ENCODE data around the gene EPC1.

Gene EPC1

GRCh38 chr10:32331606-32332005 is 15.4 kb downstream of the EPC1 start:
- peaks cover 10% of the 10 kb centered on the region for H3K36me3 Mint-ChIP-seq
- peak overlapping the region; percentile 78 for H3K4me3 Mint-ChIP-seq
- no peaks in the 10 kb centered on the region for H3K27me3 Mint-ChIP-seq
- no peaks in the 10 kb centered on the region for H3K9me3 Mint-ChIP-seq (ENCODE audit: low read depth)
- peak overlapping the region; percentile 98 for H3K27ac Mint-ChIP-seq
- H3K4me1 Mint-ChIP-seq (ENCODE audit: low read depth), result peaks cover 95% of the 10 kb centered on the region

GRCh38 chr10:32330214-32330613 is 16.7 kb downstream of the EPC1 start:
- no peaks in the 10 kb centered on the region for H3K27me3 Mint-ChIP-seq
- peaks cover 1% of the 10 kb centered on the region for H3K36me3 Mint-ChIP-seq
- H3K4me3 Mint-ChIP-seq, result no peak overlapping the region
- H3K4me1 Mint-ChIP-seq (ENCODE audit: low read depth), result peaks cover 96% of the 10 kb centered on the region
- H3K27ac Mint-ChIP-seq, result peak overlapping the region; percentile 86
- H3K9me3 Mint-ChIP-seq (ENCODE audit: low read depth), result no peaks in the 10 kb centered on the region

GRCh38 chr10:32329061-32329460 is 17.9 kb downstream of the EPC1 start:
- H3K9me3 Mint-ChIP-seq (ENCODE audit: low read depth), result no peaks in the 10 kb centered on the region
- no peaks in the 10 kb centered on the region for H3K27me3 Mint-ChIP-seq
- H3K27ac Mint-ChIP-seq, result peak overlapping the region; percentile 86
- H3K36me3 Mint-ChIP-seq, result no peaks in the 10 kb centered on the region
- H3K4me1 Mint-ChIP-seq (ENCODE audit: low read depth), result peaks cover 91% of the 10 kb centered on the region
- H3K4me3 Mint-ChIP-seq, result peak overlapping the region; percentile 48

- H3K4me3 Mint-ChIP-seq, result peak overlapping the region; percentile 48
- no peaks in the 10 kb centered on the region for H3K36me3 Mint-ChIP-seq
- peaks cover 86% of the 10 kb centered on the region for H3K4me1 Mint-ChIP-seq (ENCODE audit: low read depth)
- H3K27ac Mint-ChIP-seq, result peak overlapping the region; percentile 86
- H3K9me3 Mint-ChIP-seq (ENCODE audit: low read depth), result no peaks in the 10 kb centered on the region
- H3K27me3 Mint-ChIP-seq, result no peaks in the 10 kb centered on the region
These were observed 18.5 kb downstream of the EPC1 start for GRCh38 chr10:32328499-32328898.

GRCh38 chr10:32327364-32327691 is 19.6 kb downstream of the EPC1 start:
- Mint-ChIP-seq H3K4me1 (ENCODE audit: low read depth) (peaks cover 86% of the 10 kb centered on the region), H3K9me3 (ENCODE audit: low read depth) (no peaks in the 10 kb centered on the region), H3K36me3 (peaks cover 2% of the 10 kb centered on the region), H3K4me3 (peak overlapping the region; percentile 33), H3K27me3 (no peaks in the 10 kb centered on the region), H3K27ac (peak overlapping the region; percentile 77)

DNA sequence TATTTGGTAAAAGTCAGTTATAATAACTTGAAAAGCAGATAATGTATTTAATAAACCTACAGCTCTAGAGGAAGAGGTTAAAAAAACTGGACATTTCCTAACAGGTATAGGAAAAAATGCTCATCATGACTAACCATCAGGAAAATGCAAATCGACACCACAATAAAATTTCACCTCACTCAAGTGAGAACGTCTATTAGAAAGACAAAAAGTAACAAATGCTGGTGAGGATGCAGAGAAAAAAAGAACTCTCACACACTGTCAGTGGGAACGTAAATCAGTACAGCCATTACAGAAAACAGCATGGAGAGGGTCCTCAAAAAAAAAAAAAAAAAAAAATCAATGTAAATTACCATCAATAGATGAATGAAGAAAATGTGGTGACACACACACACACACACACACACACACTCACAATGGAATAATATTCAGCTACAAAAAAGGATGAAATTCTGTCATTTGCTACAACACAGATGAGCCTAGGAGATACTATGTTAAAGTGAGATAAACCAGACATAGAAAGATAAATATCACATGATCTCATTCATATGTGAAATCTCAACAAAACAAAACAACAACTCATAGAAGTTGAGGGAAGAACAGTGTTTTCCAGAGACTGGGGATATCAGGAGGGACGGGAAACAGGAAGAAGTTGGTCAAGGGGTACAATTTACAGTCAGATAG is 20.1 kb downstream of the EPC1 start:
- H3K27me3 Mint-ChIP-seq, result no peaks in the 10 kb centered on the region
- peaks cover 85% of the 10 kb centered on the region for H3K4me1 Mint-ChIP-seq (ENCODE audit: low read depth)
- peaks cover 2% of the 10 kb centered on the region for H3K36me3 Mint-ChIP-seq
- H3K9me3 Mint-ChIP-seq (ENCODE audit: low read depth), result no peaks in the 10 kb centered on the region
- peak overlapping the region; percentile 33 for H3K4me3 Mint-ChIP-seq
- H3K27ac Mint-ChIP-seq, result peak overlapping the region; percentile 77

DNA sequence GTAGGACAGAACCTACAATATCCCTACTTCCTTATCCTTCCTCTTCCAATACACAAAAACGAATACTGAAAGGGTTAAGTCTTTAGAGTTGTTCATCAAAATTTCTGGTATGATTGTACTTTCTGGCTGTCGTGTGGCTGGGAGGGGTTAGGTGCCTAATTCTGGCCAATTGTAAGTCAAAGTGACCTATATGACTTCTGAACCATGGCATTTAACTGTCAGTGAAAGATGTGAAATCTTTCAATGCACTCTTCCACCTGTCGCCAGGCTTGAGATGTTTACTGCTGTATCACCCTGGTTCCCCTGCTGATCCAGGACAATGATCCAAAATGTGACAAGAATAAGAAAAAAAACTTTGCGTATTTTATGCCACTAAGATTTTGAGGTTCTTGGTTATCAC is 20.8 kb downstream of the EPC1 start:
- Mint-ChIP-seq H3K27ac (peak overlapping the region; percentile 77), H3K36me3 (peaks cover 2% of the 10 kb centered on the region), H3K9me3 (ENCODE audit: low read depth) (no peaks in the 10 kb centered on the region), H3K4me1 (ENCODE audit: low read depth) (peaks cover 87% of the 10 kb centered on the region), H3K27me3 (no peaks in the 10 kb centered on the region), H3K4me3 (peak overlapping the region; percentile 57)

DNA sequence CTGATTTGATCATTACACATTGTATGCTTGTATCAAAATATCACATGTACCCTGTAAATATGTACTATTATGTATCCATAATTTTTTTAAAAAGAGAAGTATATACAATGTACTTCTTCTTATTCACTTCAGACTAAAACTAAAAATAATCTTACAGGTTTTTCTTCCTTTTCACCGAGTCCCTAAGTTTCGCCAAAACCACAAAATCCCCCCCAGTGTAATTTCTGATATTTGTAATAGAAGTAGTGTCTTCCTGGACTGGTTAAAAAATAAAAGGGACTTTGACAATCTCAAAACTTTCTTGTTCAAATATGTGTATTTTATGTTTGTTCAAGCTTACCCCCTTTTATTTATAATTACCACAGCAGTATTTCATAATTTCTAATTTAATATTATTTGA is 23.9 kb downstream of the EPC1 start:
- Mint-ChIP-seq H3K36me3 (peaks cover 2% of the 10 kb centered on the region), H3K27me3 (no peaks in the 10 kb centered on the region), H3K4me3 (no peak overlapping the region), H3K9me3 (ENCODE audit: low read depth) (no peaks in the 10 kb centered on the region), H3K27ac (no peak overlapping the region), H3K4me1 (ENCODE audit: low read depth) (peaks cover 87% of the 10 kb centered on the region)

GRCh38 chr10:32321016-32321631 is 25.8 kb downstream of the EPC1 start:
- Mint-ChIP-seq H3K4me1 (ENCODE audit: low read depth) (peaks cover 86% of the 10 kb centered on the region), H3K27ac (peak overlapping the region; percentile 87), H3K4me3 (no peak overlapping the region), H3K27me3 (no peaks in the 10 kb centered on the region), H3K9me3 (ENCODE audit: low read depth) (no peaks in the 10 kb centered on the region), H3K36me3 (peaks cover 2% of the 10 kb centered on the region)

DNA sequence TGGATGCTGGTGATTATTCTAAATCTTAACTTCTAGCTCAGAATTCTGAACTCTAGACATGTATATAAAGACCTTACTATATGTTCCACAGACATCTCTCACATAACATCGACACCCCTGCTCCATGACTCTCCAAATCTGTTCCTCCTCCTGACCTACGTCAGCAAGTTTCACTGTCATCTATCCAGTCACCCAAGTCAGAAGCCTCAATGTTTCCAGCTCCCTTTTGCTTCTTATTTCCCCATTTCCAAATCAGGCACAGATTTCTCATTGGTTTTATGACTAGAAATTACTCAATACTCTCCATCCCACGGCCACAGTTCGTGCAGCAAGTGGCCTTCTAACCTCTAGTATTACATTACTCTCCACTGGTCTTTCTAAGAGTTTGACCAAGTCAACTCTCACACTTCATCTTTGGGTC is 28.5 kb downstream of the EPC1 start:
- Mint-ChIP-seq H3K27ac (peak overlapping the region; percentile 87), H3K4me1 (ENCODE audit: low read depth) (peaks cover 88% of the 10 kb centered on the region), H3K4me3 (peak overlapping the region; percentile 38), H3K36me3 (peaks cover 2% of the 10 kb centered on the region), H3K27me3 (no peaks in the 10 kb centered on the region), H3K9me3 (ENCODE audit: low read depth) (no peaks in the 10 kb centered on the region)

- Mint-ChIP-seq H3K9me3 (ENCODE audit: low read depth) (no peaks in the 10 kb centered on the region), H3K27ac (peak overlapping the region; percentile 87), H3K4me1 (ENCODE audit: low read depth) (peaks cover 90% of the 10 kb centered on the region), H3K36me3 (peaks cover 2% of the 10 kb centered on the region), H3K4me3 (peak overlapping the region; percentile 39), H3K27me3 (no peaks in the 10 kb centered on the region)
These were observed 29.1 kb downstream of the EPC1 start for GRCh38 chr10:32317795-32318357.

DNA sequence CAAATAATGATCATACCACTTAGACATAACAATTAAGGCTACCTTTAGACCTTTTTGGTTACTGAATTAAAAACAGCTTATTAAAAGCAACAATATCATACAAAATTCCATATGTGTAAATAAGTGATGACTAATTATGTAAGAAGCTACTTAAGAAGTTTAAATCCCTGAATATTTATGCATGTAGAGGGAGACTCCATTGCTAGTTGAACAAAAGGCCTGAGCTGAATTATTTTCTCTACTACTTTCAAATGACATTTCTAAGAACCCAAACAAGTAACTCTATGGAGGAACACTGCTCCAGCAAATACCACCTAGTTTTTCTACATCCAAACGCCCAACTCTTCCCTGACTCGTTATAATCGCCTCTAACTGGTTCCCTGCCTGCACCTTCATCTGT is 31.5 kb downstream of the EPC1 start:
- no peaks in the 10 kb centered on the region for H3K27me3 Mint-ChIP-seq
- no peaks in the 10 kb centered on the region for H3K9me3 Mint-ChIP-seq (ENCODE audit: low read depth)
- H3K4me3 Mint-ChIP-seq, result peak overlapping the region; percentile 23
- peak overlapping the region; percentile 90 for H3K27ac Mint-ChIP-seq
- H3K36me3 Mint-ChIP-seq, result peaks cover 2% of the 10 kb centered on the region
- H3K4me1 Mint-ChIP-seq (ENCODE audit: low read depth), result peaks cover 85% of the 10 kb centered on the region

DNA sequence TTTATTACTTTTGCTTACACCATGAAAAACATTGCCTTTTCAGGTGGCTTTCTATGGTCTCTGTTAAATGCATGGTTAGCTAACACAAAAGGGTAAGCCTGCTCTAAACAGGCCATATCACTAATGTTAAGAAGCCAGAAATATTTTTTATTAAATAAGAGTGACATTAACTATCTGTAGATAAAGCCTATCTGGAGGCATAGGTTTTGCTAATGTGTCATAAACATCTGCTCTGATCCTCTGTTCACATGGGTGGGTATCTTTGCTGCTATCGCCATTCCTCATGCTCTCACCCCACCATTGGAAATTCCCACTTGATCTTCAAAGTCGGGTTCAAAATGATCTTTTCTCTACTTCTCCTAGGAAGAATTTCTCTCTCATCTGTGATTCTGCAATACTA is 32.4 kb downstream of the EPC1 start:
- Mint-ChIP-seq H3K27me3 (no peaks in the 10 kb centered on the region), H3K9me3 (ENCODE audit: low read depth) (no peaks in the 10 kb centered on the region), H3K4me3 (peak overlapping the region; percentile 4)

GRCh38 chr10:32308027-32308603 is 38.8 kb downstream of the EPC1 start:
- no peaks in the 10 kb centered on the region for H3K27me3 Mint-ChIP-seq
- no peaks in the 10 kb centered on the region for H3K9me3 Mint-ChIP-seq (ENCODE audit: low read depth)
- no peak overlapping the region for H3K4me3 Mint-ChIP-seq
- peak overlapping the region; percentile 82 for H3K27ac Mint-ChIP-seq
- H3K4me1 Mint-ChIP-seq (ENCODE audit: low read depth), result peaks cover 73% of the 10 kb centered on the region
- peaks cover 10% of the 10 kb centered on the region for H3K36me3 Mint-ChIP-seq

More for the DNA sequence above, 32.4 kb downstream of the EPC1 start:
- Mint-ChIP-seq H3K4me1 (ENCODE audit: low read depth) (peaks cover 83% of the 10 kb centered on the region), H3K27ac (peak overlapping the region; percentile 64), H3K36me3 (peaks cover 2% of the 10 kb centered on the region)

GRCh38 chr10:32307609-32308008 is 39.3 kb downstream of the EPC1 start:
- Mint-ChIP-seq H3K36me3 (peaks cover 12% of the 10 kb centered on the region), H3K27me3 (no peaks in the 10 kb centered on the region), H3K9me3 (ENCODE audit: low read depth) (no peaks in the 10 kb centered on the region), H3K27ac (peak overlapping the region; percentile 82), H3K4me3 (no peak overlapping the region), H3K4me1 (ENCODE audit: low read depth) (peaks cover 72% of the 10 kb centered on the region)
